Bronchial epithelial cell (primary cell): ENCODE measurements around the gene GIPC3. TPM values are rescaled to one million over a fixed set of nuclear protein-coding genes. Genes with fewer than 3 reads are reported as not detected.

Source experiments
- DNase-seq: peaks from one replicate; pipeline ENCODE4 v3.0.0-alpha.2; 2010; ENCODE audit warnings: low read depth
- FAIRE-seq: peaks from 2 replicates; lab custom pipeline; 2011; peaks lifted over from hg19 to GRCh38; lab: Jason Lieb, UNC
- H3K27me3 ChIP-seq: 2 replicates; pipeline ENCODE4 v1.5.1; 2011; ENCODE audit warnings: low read length; ENCODE audit not compliant: control insufficient read depth, insufficient read depth
- H3K36me3 ChIP-seq: 2 replicates; pipeline ENCODE4 v1.5.1; 2011; ENCODE audit warnings: low read length; ENCODE audit not compliant: control insufficient read depth, insufficient read depth
- H3K4me3 ChIP-seq: 2 replicates; pipeline ENCODE4 v1.5.1; 2011; ENCODE audit warnings: mild to moderate bottlenecking, low read depth, low read length, control low read depth
- CTCF ChIP-seq: IDR thresholded peaks from 2 replicates; pipeline ENCODE4 v1.5.1; 2011; ENCODE audit warnings: mild to moderate bottlenecking, moderate library complexity, low read length, control low read depth, inconsistent platforms; ENCODE audit not compliant: insufficient read depth, severe bottlenecking
- total RNA-seq: library from RNA; depleted of rRNA; stranded (reverse); fragments of >200 nt; gene quantifications from 2 replicates; pipeline ENCODE4 v1.2.1, GENCODE V29; 2014

The GIPC3 gene
- total RNA-seq, 1 donor from 2014 or later: not detected

- Histone ChIP-seq H3K27me3 (no peaks in the 10 kb centered on the region), H3K36me3 (peaks cover 20% of the 10 kb centered on the region), H3K4me3 (no peak overlapping the region)
- TF ChIP-seq CTCF: no peak
- FAIRE-seq: no peak
- no peak for DNase-seq
Observed at GRCh38 chr19:3615524-3616135, 30.4 kb downstream of the GIPC3 start.

GRCh38 chr19:3617463-3617862, 32.2 kb downstream of the GIPC3 start:
- no peak overlapping the region for H3K4me3 ChIP-seq
- FAIRE-seq: no peak
- no peak for TF ChIP-seq CTCF
- DNase-seq: no peak
- H3K36me3 ChIP-seq: peaks cover 15% of the 10 kb centered on the region
- H3K27me3 ChIP-seq: no peaks in the 10 kb centered on the region

- H3K36me3 ChIP-seq: peaks cover 13% of the 10 kb centered on the region
- no peak overlapping the region for H3K4me3 ChIP-seq
- no peak for DNase-seq
- H3K27me3 ChIP-seq: no peaks in the 10 kb centered on the region
- no peak for FAIRE-seq
- TF ChIP-seq CTCF: peak; percentile 81
Observed at GRCh38 chr19:3618144-3618810, 33.0 kb downstream of the GIPC3 start.

- no peaks in the 10 kb centered on the region for H3K27me3 ChIP-seq
- TF ChIP-seq CTCF: no peak
- no peak overlapping the region for H3K4me3 ChIP-seq
- peaks cover 15% of the 10 kb centered on the region for H3K36me3 ChIP-seq
- no peak for FAIRE-seq
- DNase-seq: no peak
Observed at GRCh38 chr19:3618811-3619630, 33.7 kb downstream of the GIPC3 start.

GRCh38 chr19:3619631-3620012, 34.3 kb downstream of the GIPC3 start:
- no peak for TF ChIP-seq CTCF
- FAIRE-seq (no peak), DNase-seq (no peak)
- Histone ChIP-seq H3K27me3 (no peaks in the 10 kb centered on the region), H3K4me3 (no peak overlapping the region), H3K36me3 (peaks cover 15% of the 10 kb centered on the region)
